OCI-LY3 (cell line): ENCODE data around the gene SRM.

Experiments used
- CTCF ChIP-seq: fragments of 200-600, 300-600 bp; sonication (generic); IDR thresholded peaks from 2 replicates; pipeline ENCODE4 v1.5.1; 2014; ENCODE audit warnings: antibody characterized with exemption, low read length, low read depth
- EZH2phosphoT487 ChIP-seq: fragments of 200-600 bp; shearing (Covaris generic); IDR thresholded peaks from 2 replicates; pipeline ENCODE4 v1.6.1; 2018; ENCODE audit warnings: antibody characterized with exemption, mixed run types, low read depth

- TF ChIP-seq CTCF (no peak), EZH2phosphoT487 (no peak)
These were observed 4.1 kb downstream of the SRM start for GRCh38 chr1:11055676-11056075.
